ENCODE results near the gene UBAC2. TPM values are rescaled to one million over a fixed set of nuclear protein-coding genes. Genes with fewer than 3 reads are reported as not detected.
"Not testable (repeated sequence)": the region's sequence is repeated elsewhere in the genome, so short reads cannot be mapped to it uniquely, and the experiment has no call there.

Gene UBAC2
- total RNA-seq, 1 donor from 2014 or later: 57.7 TPM

DNA sequence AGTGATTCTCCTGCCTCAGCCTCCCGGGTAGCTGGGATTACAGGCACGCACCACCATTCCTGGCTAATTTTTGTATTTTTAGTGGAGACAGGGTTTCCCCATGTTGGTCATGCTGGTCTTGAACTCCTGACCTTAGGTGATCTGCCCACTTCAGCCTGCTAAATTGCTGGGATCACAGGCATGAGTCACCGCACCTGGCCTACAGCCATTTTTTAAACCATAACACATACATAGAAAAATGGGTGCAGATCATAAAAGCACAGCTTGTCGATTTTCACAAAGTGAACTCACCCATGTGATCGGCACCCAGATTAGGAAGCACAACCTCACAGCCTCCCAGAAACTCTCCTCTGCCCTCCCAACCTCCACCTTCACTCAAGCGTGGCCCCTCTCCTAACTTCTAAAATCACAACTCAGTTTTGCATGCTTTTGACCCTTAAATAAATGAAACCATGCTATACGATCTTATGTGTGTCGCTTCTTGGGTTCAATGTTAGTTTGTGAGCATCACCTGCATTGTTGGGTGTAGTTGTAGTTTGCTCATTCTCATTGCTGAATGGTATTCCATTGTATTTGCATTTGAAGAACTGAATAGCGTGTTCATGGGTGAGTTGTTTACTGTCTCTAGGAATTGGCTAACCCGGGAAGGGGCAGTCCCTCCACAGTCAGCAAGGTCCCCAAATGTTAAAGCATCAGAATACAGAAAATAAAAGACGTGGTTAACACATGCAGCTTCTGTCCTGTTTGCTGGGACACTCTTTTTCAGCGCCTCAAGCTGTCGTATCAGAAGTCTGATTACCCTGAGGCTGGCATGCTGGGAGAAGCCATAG lies 210.2 kb downstream of the UBAC2 start:
- DNase-seq (ENCODE audit: extremely low spot score in 2 of 2); H3K4me1 ChIP-seq; H3K4me3 ChIP-seq; H3K9me3 ChIP-seq; H3K27me3 ChIP-seq; H3K27ac ChIP-seq; intact Hi-C loops (cut with DNase I); H3K36me3 ChIP-seq: not testable (repeated sequence)

DNA sequence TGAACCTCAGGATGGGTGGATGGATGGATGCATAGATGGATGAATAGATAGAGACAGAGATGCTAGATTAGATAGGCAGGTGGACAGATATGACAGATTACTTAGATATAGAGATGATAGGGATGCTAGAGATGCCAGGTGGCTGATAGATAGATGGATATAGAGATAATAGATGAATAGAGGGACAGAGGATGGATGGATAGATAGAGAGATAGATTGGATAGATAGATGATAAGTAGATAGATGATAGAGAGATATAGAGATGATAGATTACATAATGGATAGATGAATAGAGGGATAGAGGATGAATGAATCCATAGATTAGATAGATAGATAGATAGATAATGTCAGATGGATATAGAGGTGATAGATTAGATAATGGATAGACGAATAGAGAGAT lies 212.2 kb downstream of the UBAC2 start:
- Histone ChIP-seq H3K27me3 (no peaks in the 10 kb centered on the region), H3K4me3 (no peak overlapping the region), H3K27ac (no peak overlapping the region), H3K4me1 (no peaks in the 10 kb centered on the region), H3K9me3 (no peaks in the 10 kb centered on the region), H3K36me3 (no peaks in the 10 kb centered on the region)
- TF ChIP-seq, protein P1, sequence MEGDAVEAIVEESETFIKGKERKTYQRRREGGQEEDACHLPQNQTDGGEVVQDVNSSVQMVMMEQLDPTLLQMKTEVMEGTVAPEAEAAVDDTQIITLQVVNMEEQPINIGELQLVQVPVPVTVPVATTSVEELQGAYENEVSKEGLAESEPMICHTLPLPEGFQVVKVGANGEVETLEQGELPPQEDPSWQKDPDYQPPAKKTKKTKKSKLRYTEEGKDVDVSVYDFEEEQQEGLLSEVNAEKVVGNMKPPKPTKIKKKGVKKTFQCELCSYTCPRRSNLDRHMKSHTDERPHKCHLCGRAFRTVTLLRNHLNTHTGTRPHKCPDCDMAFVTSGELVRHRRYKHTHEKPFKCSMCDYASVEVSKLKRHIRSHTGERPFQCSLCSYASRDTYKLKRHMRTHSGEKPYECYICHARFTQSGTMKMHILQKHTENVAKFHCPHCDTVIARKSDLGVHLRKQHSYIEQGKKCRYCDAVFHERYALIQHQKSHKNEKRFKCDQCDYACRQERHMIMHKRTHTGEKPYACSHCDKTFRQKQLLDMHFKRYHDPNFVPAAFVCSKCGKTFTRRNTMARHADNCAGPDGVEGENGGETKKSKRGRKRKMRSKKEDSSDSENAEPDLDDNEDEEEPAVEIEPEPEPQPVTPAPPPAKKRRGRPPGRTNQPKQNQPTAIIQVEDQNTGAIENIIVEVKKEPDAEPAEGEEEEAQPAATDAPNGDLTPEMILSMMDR (IDR thresholded peaks at IDR 0.05): no peak
- no peak for TF ChIP-seq POLR2AphosphoS5 (IDR thresholded peaks at IDR 0.05; ENCODE audit: insufficient read depth in 1 of 2, low read depth in 1 of 2)
- no peak for TF ChIP-seq POLR2A (IDR thresholded peaks at IDR 0.05)
- intact Hi-C loops (cut with DNase I): no loop called here
- DNase-seq (ENCODE audit: extremely low spot score in 2 of 2): no peak

DNA sequence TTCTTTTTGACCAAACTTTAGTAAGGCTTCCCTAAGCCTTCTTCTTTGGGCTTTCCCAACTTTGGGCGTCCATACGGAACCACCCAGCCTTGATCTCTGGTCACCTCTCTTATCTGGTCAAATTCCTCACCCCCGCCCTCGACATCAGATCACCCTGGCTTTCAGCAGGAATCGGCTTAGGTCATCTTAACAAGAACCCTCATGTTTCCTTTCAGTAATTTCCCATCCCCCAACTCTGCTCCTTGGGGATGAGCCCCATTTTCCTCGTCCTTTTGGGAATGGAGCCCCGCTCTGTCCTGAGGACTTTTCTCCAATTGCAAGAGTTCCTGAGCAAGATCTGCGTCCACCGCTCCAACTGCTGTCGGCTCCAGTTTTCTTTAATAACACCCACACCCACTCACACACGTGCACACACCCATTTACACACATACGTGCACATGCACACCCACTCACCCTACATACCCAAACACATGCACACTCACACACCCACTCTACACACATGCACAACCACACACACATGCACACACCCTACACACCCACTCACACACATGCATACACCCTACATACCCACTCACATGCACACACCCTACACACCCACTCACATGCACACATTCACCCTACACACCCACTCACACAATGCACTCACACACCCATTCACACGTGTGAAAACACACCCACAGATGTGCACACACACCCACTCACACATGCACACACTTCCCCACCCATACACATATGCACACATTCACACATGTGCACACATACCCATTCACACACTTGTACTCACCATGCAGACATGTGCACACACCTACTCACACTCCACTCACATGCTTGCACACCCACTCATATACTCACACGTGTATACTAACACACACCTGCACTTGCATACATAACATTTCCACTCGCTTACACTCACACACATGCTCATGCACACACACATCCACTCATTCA lies 213.7 kb downstream of the UBAC2 start:
- Histone ChIP-seq H3K4me3 (no peak overlapping the region), H3K27ac (no peak overlapping the region), H3K36me3 (no peaks in the 10 kb centered on the region), H3K9me3 (no peaks in the 10 kb centered on the region), H3K4me1 (no peaks in the 10 kb centered on the region), H3K27me3 (no peaks in the 10 kb centered on the region)
- TF ChIP-seq POLR2A (IDR thresholded peaks at IDR 0.05) (no peak), POLR2AphosphoS5 (IDR thresholded peaks at IDR 0.05; ENCODE audit: insufficient read depth in 1 of 2, low read depth in 1 of 2) (no peak)
- TF ChIP-seq, protein P1 (IDR thresholded peaks at IDR 0.05): no peak
- DNase-seq (ENCODE audit: extremely low spot score in 2 of 2): no peak
- intact Hi-C loops (cut with DNase I): no loop called here

GRCh38 chr13:99415014-99415650 lies 214.5 kb downstream of the UBAC2 start:
- Histone ChIP-seq H3K4me3 (no peak overlapping the region), H3K4me1 (no peaks in the 10 kb centered on the region), H3K27me3 (no peaks in the 10 kb centered on the region), H3K27ac (no peak overlapping the region), H3K9me3 (no peaks in the 10 kb centered on the region), H3K36me3 (no peaks in the 10 kb centered on the region)
- DNase-seq (ENCODE audit: extremely low spot score in 2 of 2): no peak
- intact Hi-C loops (cut with DNase I): no loop called here
- TF ChIP-seq, protein P1 (IDR thresholded peaks at IDR 0.05): no peak
- no peak for TF ChIP-seq POLR2A (IDR thresholded peaks at IDR 0.05)
- no peak for TF ChIP-seq POLR2AphosphoS5 (IDR thresholded peaks at IDR 0.05; ENCODE audit: insufficient read depth in 1 of 2, low read depth in 1 of 2)

DNA sequence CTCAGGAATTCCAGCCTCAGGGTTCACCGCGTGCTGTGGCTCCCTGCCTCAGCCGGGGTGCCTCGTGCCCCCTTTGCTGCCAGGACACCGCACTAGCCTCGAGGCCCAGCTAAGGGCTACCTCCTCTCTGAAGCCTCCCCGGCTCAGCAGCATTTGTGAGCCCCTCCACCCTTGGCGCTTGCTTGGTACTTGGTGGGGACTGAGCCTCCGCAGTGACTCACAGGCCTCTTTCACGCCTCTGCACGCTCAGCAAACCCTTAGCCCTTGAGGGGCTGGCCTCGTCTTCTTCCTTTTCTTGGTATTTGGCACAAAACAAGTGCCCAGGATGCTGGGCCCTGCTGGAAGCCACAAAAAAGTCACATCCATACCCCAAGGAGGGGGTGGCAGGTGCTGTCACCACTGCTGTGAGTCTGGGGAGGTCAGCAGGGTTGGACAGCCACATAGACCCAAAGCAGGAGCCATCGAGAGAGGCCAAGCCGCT lies 215.2 kb downstream of the UBAC2 start:
- H3K9me3 ChIP-seq: no peaks in the 10 kb centered on the region
- H3K36me3 ChIP-seq: no peaks in the 10 kb centered on the region
- H3K27me3 ChIP-seq: no peaks in the 10 kb centered on the region
- no peak for TF ChIP-seq POLR2AphosphoS5 (IDR thresholded peaks at IDR 0.05; ENCODE audit: insufficient read depth in 1 of 2, low read depth in 1 of 2)
- TF ChIP-seq POLR2A (IDR thresholded peaks at IDR 0.05): no peak
- TF ChIP-seq, protein P1 (IDR thresholded peaks at IDR 0.05): no peak
- no peak overlapping the region for H3K4me3 ChIP-seq
- no peak for DNase-seq (ENCODE audit: extremely low spot score in 2 of 2)
- H3K27ac ChIP-seq: no peak overlapping the region
- intact Hi-C loops (cut with DNase I): no loop called here
- H3K4me1 ChIP-seq: no peaks in the 10 kb centered on the region
